Keratinocyte (primary cell): ENCODE results near the gene AWAT2. TPM values are rescaled to one million over a fixed set of nuclear protein-coding genes. Genes with fewer than 3 reads are reported as not detected.

Source experiments
- DNase-seq: peaks from one replicate; pipeline ENCODE4 v3.0.0-alpha.2; 2011; ENCODE audit warnings: low read depth, missing footprints, low spot score
- FAIRE-seq: peaks from 2 replicates; lab custom pipeline; 2011; peaks lifted over from hg19 to GRCh38; lab: Jason Lieb, UNC
- H2AFZ ChIP-seq: 2 replicates; pipeline ENCODE4 v1.6.0; 2012; ENCODE audit warnings: low read length, control low read depth, inconsistent platforms; ENCODE audit not compliant: control insufficient read depth
- H3K27ac ChIP-seq: 2 replicates; pipeline ENCODE4 v1.5.1; 2011; ENCODE audit warnings: low read length; ENCODE audit not compliant: control insufficient read depth, insufficient read depth
- H3K27me3 ChIP-seq: 3 replicates; pipeline ENCODE4 v1.6.0; 2011; ENCODE audit warnings: low read length; ENCODE audit not compliant: control insufficient read depth, insufficient read depth; ENCODE audit errors: extremely low read depth
- H3K36me3 ChIP-seq, 2 experiments: 2 replicates in 1 of 2; 3 replicates in 1 of 2; pipeline ENCODE4 v1.5.1; 2011; ENCODE audit warnings: low read length in 2 of 2, mild to moderate bottlenecking in 1 of 2; ENCODE audit not compliant: control insufficient read depth in 2 of 2, insufficient read depth in 2 of 2; ENCODE audit errors: extremely low read depth in 1 of 2
- H3K4me1 ChIP-seq: 3 replicates; pipeline ENCODE4 v1.5.1; 2011; ENCODE audit warnings: low read length; ENCODE audit not compliant: control insufficient read depth, insufficient read depth; ENCODE audit errors: extremely low read depth
- H3K4me2 ChIP-seq: 3 replicates; pipeline ENCODE4 v1.6.0; 2011; ENCODE audit warnings: low read depth, low read length; ENCODE audit not compliant: control insufficient read depth, insufficient read depth; ENCODE audit errors: extremely low read depth
- H3K4me3 ChIP-seq, 3 experiments: fragments of 200-600 bp in 1 of 3; sonication (generic) in 1 of 3; 2 replicates in 2 of 3; 3 replicates in 1 of 3; pipeline ENCODE4 v1.5.1; 2011 to 2016; ENCODE audit warnings: low read length in 3 of 3, mild to moderate bottlenecking in 3 of 3, control low read depth in 2 of 3, inconsistent platforms in 1 of 3, low read depth in 1 of 3, mixed read lengths in 1 of 3, mixed run types in 1 of 3, moderate library complexity in 1 of 3; ENCODE audit not compliant: control insufficient read depth in 2 of 3, insufficient read depth in 2 of 3; ENCODE audit errors: extremely low read depth in 1 of 3
- H3K79me2 ChIP-seq: 2 replicates; pipeline ENCODE4 v1.6.0; 2012; ENCODE audit warnings: low read length; ENCODE audit not compliant: control insufficient read depth, insufficient read depth
- H3K9ac ChIP-seq: 3 replicates; pipeline ENCODE4 v1.6.0; 2011; ENCODE audit warnings: low read length; ENCODE audit not compliant: control insufficient read depth, insufficient read depth; ENCODE audit errors: extremely low read depth
- H3K9me1 ChIP-seq: 3 replicates; pipeline ENCODE4 v1.6.0; 2011; ENCODE audit warnings: low read length; ENCODE audit not compliant: control insufficient read depth, insufficient read depth; ENCODE audit errors: extremely low read depth
- H3K9me3 ChIP-seq: 2 replicates; pipeline ENCODE4 v1.5.1; 2012; ENCODE audit warnings: low read depth, low read length; ENCODE audit not compliant: control insufficient read depth
- H4K20me1 ChIP-seq: 3 replicates; pipeline ENCODE4 v1.6.0; 2011; ENCODE audit warnings: low read length; ENCODE audit not compliant: control insufficient read depth, insufficient read depth; ENCODE audit errors: extremely low read depth
- CTCF ChIP-seq, 3 experiments: IDR thresholded peaks in 1 of 3; conservative IDR thresholded peaks in 1 of 3; optimal IDR thresholded peaks in 1 of 3; 2 replicates in 2 of 3; 3 replicates in 1 of 3; pipeline versions ENCODE3 to v1.5.1; 2011; ENCODE audit warnings: low read length in 3 of 3, mild to moderate bottlenecking in 3 of 3, moderate library complexity in 2 of 3, control low read depth in 1 of 3, inconsistent platforms in 1 of 3; ENCODE audit not compliant: insufficient read depth in 2 of 3; ENCODE audit errors: extremely low read depth in 1 of 3
- EZH2 ChIP-seq: IDR thresholded peaks from one replicate; pipeline ENCODE4 v1.6.1; 2012; ENCODE audit warnings: inconsistent platforms, mild to moderate bottlenecking, low read length, moderate library complexity
- dilution Hi-C: fragments of 300-500 bp; cut with MboI; formaldehyde crosslinking; loops from one replicate; pipeline ENCODE4 v1.7.0; 2020; ENCODE audit warnings: low sequenced_read_pairs; ENCODE audit not compliant: extremely low pct_ligation_motif_present
- polyA plus RNA-seq, 5 experiments: library from polyadenylated mRNA; depleted of rRNA in 3 of 5; stranded (reverse) in 3 of 5; stranded (forward) in 1 of 5; unstranded in 1 of 5; fragments of >200 nt; gene quantifications; 1 replicate in 1 of 5; 2 replicates in 3 of 5; 3 replicates in 1 of 5; pipeline versions ENCODE4 v1.2.1 to v1.2.3, GENCODE V29; 2011 to 2012; ENCODE audit warnings: missing spikeins in 2 of 5, low read depth in 1 of 5, low replicate concordance in 1 of 5

The AWAT2 gene
- polyA plus RNA-seq, 1 donor (not counting 4 experiments of a cell fraction or from before 2014, with no cell fraction given) = not detected

- Histone ChIP-seq H3K4me3 (no peak overlapping the region), H4K20me1 (no peaks in the 10 kb centered on the region), H3K36me3 (no peaks in the 10 kb centered on the region), H3K27ac (no peak overlapping the region), H3K4me2 (no peak overlapping the region), H3K79me2 (no peaks in the 10 kb centered on the region), H3K4me1 (peaks cover 13% of the 10 kb centered on the region), H2AFZ (no peak overlapping the region), H3K9ac (no peak overlapping the region), H3K27me3 (no peaks in the 10 kb centered on the region), H3K9me1 (no peaks in the 10 kb centered on the region), H3K9me3 (no peaks in the 10 kb centered on the region)
- TF ChIP-seq CTCF (optimal IDR thresholded peaks at IDR 0.05 in 1 of 3, IDR thresholded peaks at IDR 0.05 in 1 of 3, conservative IDR thresholded peaks at IDR 0.05 in 1 of 3; ENCODE audit: extremely low read depth in 1 of 3, insufficient read depth in 2 of 3, low read length in 3 of 3) = no peak
- no peak for TF ChIP-seq EZH2
- dilution Hi-C loops = no loop called here
- DNase-seq (no peak), FAIRE-seq (peak; percentile 55)
These were observed 10.0 kb downstream of the AWAT2 start for GRCh38 chrX:70039758-70040157.

GRCh38 chrX:70038951-70039350 is 10.8 kb downstream of the AWAT2 start:
- no peak for TF ChIP-seq CTCF (optimal IDR thresholded peaks at IDR 0.05 in 1 of 3, IDR thresholded peaks at IDR 0.05 in 1 of 3, conservative IDR thresholded peaks at IDR 0.05 in 1 of 3; ENCODE audit: extremely low read depth in 1 of 3, insufficient read depth in 2 of 3, low read length in 3 of 3)
- no peak for TF ChIP-seq EZH2
- no peak for DNase-seq
- dilution Hi-C loops = no loop called here

More at GRCh38 chrX:70038951-70039350, 10.8 kb downstream of the AWAT2 start:
- no peak for FAIRE-seq
- H3K4me2 ChIP-seq = no peak overlapping the region
- no peak overlapping the region for H3K9ac ChIP-seq
- no peak overlapping the region for H3K27ac ChIP-seq
- H3K79me2 ChIP-seq = no peaks in the 10 kb centered on the region
- no peaks in the 10 kb centered on the region for H4K20me1 ChIP-seq
- H3K9me3 ChIP-seq = no peaks in the 10 kb centered on the region
- H2AFZ ChIP-seq = no peak overlapping the region
- H3K36me3 ChIP-seq = no peaks in the 10 kb centered on the region
- H3K27me3 ChIP-seq = no peaks in the 10 kb centered on the region
- peaks cover 16% of the 10 kb centered on the region for H3K4me1 ChIP-seq
- no peaks in the 10 kb centered on the region for H3K9me1 ChIP-seq
- no peak overlapping the region for H3K4me3 ChIP-seq
